GM23248 (cell line): ENCODE results near the gene RXRA.

Experiments
- EZH2 ChIP-seq: fragments of 200-600 bp; sonication (generic); IDR thresholded peaks from 2 replicates; pipeline ENCODE4 v1.6.1; 2018; ENCODE audit warnings: antibody characterized with exemption, mild to moderate bottlenecking; ENCODE audit not compliant: insufficient read depth, poor library complexity, severe bottlenecking
- EZH2phosphoT487 ChIP-seq: fragments of 200-600 bp; sonication (generic); IDR thresholded peaks from 2 replicates; pipeline ENCODE4 v1.6.1; 2018; ENCODE audit warnings: antibody characterized with exemption, moderate library complexity, mild to moderate bottlenecking, low read depth; ENCODE audit not compliant: insufficient read depth

DNA sequence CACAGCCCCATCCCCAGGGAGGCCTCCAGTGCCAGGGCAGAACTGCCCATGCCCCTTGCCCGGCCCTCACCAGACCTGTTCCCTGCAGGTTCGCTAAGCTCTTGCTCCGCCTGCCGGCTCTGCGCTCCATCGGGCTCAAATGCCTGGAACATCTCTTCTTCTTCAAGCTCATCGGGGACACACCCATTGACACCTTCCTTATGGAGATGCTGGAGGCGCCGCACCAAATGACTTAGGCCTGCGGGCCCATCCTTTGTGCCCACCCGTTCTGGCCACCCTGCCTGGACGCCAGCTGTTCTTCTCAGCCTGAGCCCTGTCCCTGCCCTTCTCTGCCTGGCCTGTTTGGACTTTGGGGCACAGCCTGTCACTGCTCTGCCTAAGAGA is 110.1 kb downstream of the RXRA start:
- TF ChIP-seq EZH2 (no peak), EZH2phosphoT487 (no peak)
